Ishikawa (cell line): ENCODE data around the gene FGF14.

ENCODE experiments used
- CEBPB ChIP-seq: IDR thresholded peaks from 2 replicates; pipeline ENCODE4 v1.6.1; 2012
- CREB1 ChIP-seq: IDR thresholded peaks from 2 replicates; pipeline ENCODE4 v1.6.1; 2012; ENCODE audit warnings: low read depth
- EGR1 ChIP-seq: IDR thresholded peaks from 2 replicates; pipeline ENCODE4 v1.6.1; 2012
- EP300 ChIP-seq: IDR thresholded peaks from 2 replicates; pipeline ENCODE4 v1.6.1; 2012; ENCODE audit warnings: borderline replicate concordance
- FOXM1 ChIP-seq: IDR thresholded peaks from 2 replicates; pipeline ENCODE4 v1.6.1; 2012; ENCODE audit warnings: low read depth, borderline replicate concordance
- NFIC ChIP-seq: IDR thresholded peaks from 2 replicates; pipeline ENCODE4 v1.6.1; 2012
- RAD21 ChIP-seq: IDR thresholded peaks from 2 replicates; pipeline ENCODE4 v1.6.1; 2012; ENCODE audit warnings: low read depth
- TAF1 ChIP-seq: IDR thresholded peaks from 2 replicates; pipeline ENCODE4 v1.6.1; 2012; ENCODE audit warnings: low read depth, mild to moderate bottlenecking
- TCF12 ChIP-seq: IDR thresholded peaks from 2 replicates; pipeline ENCODE4 v1.6.1; 2012; ENCODE audit warnings: low read depth
- TEAD4 ChIP-seq: IDR thresholded peaks from 2 replicates; pipeline ENCODE4 v1.6.1; 2012
- YY1 ChIP-seq: IDR thresholded peaks from 2 replicates; pipeline ENCODE4 v1.6.1; 2012; ENCODE audit warnings: low read depth
- ZBTB7A ChIP-seq: IDR thresholded peaks from 2 replicates; pipeline ENCODE4 v1.6.1; 2012; ENCODE audit warnings: low read depth
- TF ChIP-seq, protein P1 (sequence below): IDR thresholded peaks from 2 replicates; pipeline ENCODE4 v1.6.1; 2012; ENCODE audit warnings: low read depth, mild to moderate bottlenecking
- TF ChIP-seq, protein P2 (sequence below): IDR thresholded peaks from 2 replicates; pipeline ENCODE4 v1.6.1; 2012
- TF ChIP-seq, protein P3 (sequence below): IDR thresholded peaks from 2 replicates; pipeline ENCODE4 v1.6.1; 2012

Gene FGF14

DNA sequence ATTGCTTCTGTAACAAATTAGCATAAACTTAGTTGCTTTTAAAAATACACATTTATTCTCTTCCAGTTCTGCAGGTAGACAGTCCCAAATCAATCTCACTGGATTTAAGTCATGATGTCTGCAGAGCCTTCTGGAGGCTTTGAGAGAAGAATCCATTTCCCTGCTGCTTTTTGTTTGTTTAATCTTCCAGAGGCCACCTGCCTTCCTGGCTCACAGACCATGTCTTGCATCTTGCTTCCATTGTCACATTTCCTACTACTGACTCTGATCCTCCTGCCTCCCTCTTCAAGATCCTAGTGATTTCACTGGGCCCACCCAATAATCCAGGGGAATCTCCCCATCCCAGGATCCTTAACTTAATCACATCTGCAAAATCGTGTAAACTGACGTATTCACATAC, 476.1 kb downstream of the FGF14 start:
- TF ChIP-seq YY1 (no peak), EP300 (no peak)

DNA sequence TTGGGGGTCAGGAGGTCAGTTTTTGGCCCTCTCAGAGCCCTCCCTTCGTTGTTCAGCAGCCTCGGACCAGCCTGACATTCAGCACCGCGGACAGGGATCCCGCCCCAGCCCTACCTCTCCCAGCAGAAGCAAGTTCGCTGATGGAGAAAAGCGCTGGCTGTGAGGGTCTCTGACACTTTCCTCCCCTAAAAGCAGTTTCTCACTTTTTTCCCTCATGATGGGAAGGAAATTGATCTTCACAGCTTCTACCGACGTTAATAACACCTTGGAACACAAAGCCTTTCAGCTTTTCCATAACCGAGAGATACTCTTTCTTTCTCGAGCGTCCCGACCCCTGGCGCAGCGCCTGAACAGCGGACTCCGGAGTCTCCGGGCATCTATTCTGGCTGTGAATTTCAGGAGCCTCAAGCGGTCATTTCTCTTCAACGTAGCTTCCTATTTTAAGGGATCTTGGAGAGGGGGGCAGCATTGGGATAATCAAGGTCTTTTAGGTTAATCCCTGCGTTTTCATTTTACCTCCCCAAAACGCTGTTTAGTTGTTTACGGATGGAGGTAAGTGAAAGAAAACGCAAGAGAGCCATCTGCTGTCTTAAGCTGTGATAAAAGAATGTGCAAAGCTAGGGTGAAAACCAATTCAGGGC, 482.2 kb downstream of the FGF14 start:
- TF ChIP-seq CREB1 (no peak), TEAD4 (no peak), CEBPB (no peak), RAD21 (no peak), ZBTB7A (no peak)
- TF ChIP-seq, protein P1, sequence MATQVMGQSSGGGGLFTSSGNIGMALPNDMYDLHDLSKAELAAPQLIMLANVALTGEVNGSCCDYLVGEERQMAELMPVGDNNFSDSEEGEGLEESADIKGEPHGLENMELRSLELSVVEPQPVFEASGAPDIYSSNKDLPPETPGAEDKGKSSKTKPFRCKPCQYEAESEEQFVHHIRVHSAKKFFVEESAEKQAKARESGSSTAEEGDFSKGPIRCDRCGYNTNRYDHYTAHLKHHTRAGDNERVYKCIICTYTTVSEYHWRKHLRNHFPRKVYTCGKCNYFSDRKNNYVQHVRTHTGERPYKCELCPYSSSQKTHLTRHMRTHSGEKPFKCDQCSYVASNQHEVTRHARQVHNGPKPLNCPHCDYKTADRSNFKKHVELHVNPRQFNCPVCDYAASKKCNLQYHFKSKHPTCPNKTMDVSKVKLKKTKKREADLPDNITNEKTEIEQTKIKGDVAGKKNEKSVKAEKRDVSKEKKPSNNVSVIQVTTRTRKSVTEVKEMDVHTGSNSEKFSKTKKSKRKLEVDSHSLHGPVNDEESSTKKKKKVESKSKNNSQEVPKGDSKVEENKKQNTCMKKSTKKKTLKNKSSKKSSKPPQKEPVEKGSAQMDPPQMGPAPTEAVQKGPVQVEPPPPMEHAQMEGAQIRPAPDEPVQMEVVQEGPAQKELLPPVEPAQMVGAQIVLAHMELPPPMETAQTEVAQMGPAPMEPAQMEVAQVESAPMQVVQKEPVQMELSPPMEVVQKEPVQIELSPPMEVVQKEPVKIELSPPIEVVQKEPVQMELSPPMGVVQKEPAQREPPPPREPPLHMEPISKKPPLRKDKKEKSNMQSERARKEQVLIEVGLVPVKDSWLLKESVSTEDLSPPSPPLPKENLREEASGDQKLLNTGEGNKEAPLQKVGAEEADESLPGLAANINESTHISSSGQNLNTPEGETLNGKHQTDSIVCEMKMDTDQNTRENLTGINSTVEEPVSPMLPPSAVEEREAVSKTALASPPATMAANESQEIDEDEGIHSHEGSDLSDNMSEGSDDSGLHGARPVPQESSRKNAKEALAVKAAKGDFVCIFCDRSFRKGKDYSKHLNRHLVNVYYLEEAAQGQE, result peak; percentile 80

DNA sequence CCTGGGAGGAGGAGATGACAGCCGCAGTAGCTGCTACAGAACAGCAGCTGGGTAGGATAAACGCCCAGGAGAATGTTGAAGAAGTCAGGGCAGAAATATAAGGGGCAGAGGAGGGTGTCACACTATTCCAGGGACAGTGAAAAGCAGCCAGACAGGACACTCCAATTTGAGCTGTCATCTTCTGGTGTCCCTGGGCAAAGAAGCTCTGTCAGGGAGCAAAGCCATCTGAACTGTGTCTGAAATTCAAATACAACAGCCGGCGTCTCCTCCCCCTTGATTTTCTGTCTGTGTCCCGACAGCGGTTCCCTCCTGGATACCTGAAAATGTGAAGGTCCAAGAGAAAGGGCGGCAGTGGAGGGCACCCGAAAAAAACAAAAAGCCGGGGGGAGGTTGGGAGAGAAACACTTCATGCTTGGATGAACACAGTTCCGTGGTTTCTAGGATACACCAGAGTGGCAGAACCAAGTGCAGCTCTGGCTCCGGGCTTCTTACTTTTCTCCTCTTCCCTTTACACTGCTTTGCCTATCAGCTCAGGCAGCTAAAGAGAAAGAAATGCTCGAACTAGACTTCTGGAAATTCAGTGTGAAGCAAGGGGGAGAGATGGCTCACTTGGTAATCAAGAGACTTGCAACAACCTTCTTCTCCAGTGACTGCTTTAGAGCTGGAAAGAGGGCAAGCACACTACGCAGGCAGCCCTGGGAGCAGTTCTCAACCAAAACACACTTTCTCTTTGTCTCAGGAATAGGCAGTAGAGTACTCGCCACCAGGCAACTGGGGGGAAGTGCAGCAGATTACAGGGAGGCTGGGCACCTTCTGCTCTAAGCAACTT, 483.8 kb downstream of the FGF14 start:
- TF ChIP-seq, protein P2, sequence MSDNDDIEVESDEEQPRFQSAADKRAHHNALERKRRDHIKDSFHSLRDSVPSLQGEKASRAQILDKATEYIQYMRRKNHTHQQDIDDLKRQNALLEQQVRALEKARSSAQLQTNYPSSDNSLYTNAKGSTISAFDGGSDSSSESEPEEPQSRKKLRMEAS, result no peak

DNA sequence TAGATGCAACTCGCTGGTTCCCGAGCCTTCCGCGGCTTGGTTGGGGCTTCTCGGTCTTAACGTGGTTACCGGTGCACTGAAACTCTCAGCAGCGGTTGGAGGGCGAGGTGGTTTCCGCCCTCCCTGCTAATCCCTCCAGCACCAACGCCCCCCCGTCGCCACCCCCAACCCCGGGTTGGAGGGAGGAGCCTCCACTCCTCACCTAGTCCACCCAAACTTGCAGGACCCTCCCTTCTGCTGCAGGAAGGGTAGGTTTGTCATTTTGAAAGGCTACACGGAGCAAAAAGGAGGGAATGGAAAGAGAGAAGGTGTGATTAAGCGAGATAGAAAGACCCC, 484.4 kb downstream of the FGF14 start:
- TF ChIP-seq NFIC (no peak), RAD21 (no peak), EGR1 (no peak), CREB1 (no peak), CEBPB (no peak), TCF12 (no peak), TAF1 (no peak), YY1 (no peak), EP300 (no peak), ZBTB7A (no peak), FOXM1 (no peak), TEAD4 (no peak)
- TF ChIP-seq, protein P1, result no peak
- TF ChIP-seq, protein P2, result no peak
- TF ChIP-seq, protein P3, sequence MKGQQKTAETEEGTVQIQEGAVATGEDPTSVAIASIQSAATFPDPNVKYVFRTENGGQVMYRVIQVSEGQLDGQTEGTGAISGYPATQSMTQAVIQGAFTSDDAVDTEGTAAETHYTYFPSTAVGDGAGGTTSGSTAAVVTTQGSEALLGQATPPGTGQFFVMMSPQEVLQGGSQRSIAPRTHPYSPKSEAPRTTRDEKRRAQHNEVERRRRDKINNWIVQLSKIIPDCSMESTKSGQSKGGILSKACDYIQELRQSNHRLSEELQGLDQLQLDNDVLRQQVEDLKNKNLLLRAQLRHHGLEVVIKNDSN, result no peak

DNA sequence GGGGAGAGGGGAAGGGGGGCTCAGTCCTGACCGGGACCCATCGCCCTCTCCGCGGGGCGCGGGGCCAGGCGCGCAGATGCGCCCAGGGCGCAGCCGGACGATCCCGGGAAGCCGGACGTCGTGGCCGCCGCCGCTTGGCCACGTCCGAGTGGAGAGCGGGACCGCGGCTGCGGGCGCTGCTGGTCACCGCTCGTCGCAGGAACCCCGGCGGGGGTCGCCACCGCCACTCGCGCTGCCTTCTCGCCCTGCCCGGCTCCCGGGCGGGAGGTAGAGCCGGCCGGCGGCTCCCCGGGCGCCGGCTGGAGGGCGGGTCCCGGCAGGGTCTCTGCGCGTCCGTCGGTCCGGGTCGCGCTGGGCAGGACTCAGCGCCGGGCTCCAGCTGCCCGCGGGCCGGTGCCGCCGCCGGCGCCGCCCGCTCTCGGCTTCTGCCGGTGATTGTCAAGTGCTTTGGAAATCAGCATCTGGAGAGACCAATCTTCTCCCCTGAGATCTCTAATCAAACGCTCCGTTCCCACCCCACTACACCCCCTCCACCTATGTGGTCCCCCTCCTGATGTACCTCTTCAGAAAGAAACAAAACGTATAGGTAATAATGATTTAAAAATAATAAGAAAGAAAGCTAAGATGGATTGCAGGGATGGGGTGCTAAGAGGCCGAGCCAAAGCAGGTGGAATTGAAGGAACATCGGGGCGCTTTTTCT, 484.9 kb downstream of the FGF14 start:
- no peak for TF ChIP-seq EP300
- TF ChIP-seq FOXM1, result no peak
- TF ChIP-seq CEBPB, result no peak
- no peak for TF ChIP-seq YY1
- TF ChIP-seq TEAD4, result no peak
- no peak for TF ChIP-seq CREB1
- no peak for TF ChIP-seq TCF12
- TF ChIP-seq, protein P1, result no peak
- TF ChIP-seq, protein P3, result no peak
- no peak for TF ChIP-seq RAD21
- no peak for TF ChIP-seq ZBTB7A
- TF ChIP-seq TAF1, result no peak
- TF ChIP-seq NFIC, result no peak
- no peak for TF ChIP-seq EGR1
- TF ChIP-seq, protein P2, result no peak
